ENCODE data around the gene DAPK1.

DNA sequence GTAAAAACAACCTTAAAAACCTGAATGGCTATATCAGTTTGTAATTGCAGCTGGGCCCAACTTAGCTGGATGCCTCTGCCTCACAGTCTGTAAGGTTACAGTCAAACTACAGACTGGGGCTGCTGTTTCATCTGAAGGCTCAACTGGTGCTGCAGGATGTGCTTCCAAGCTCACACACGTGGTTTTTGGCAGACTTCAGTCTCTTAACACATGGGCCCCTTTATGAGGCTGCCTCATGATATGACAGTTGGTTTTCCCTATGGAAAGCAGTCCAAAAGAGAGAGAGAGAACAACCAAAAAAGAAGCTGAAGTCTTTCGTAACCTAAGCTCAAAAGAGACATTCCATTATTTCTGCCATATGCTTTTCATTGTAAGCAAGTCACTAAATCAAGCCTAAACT lies 255.6 kb downstream of the DAPK1 start:
- TF ChIP-seq EZH2 (IDR thresholded peaks at IDR 0.05; ENCODE audit: borderline replicate concordance, insufficient read depth, low read depth, low read length, poor library complexity, severe bottlenecking): no peak
- TF ChIP-seq, protein P1, sequence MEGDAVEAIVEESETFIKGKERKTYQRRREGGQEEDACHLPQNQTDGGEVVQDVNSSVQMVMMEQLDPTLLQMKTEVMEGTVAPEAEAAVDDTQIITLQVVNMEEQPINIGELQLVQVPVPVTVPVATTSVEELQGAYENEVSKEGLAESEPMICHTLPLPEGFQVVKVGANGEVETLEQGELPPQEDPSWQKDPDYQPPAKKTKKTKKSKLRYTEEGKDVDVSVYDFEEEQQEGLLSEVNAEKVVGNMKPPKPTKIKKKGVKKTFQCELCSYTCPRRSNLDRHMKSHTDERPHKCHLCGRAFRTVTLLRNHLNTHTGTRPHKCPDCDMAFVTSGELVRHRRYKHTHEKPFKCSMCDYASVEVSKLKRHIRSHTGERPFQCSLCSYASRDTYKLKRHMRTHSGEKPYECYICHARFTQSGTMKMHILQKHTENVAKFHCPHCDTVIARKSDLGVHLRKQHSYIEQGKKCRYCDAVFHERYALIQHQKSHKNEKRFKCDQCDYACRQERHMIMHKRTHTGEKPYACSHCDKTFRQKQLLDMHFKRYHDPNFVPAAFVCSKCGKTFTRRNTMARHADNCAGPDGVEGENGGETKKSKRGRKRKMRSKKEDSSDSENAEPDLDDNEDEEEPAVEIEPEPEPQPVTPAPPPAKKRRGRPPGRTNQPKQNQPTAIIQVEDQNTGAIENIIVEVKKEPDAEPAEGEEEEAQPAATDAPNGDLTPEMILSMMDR (IDR thresholded peaks at IDR 0.05): no peak
